GM12878 (cell line): ENCODE results near the gene MSL3B.

Experiments used
- ATAC-seq: fragments of 200-7000 bp; cut with Tn5 transposase; 3 replicates; pipeline ENCODE4 v1.9.1; 2020; ENCODE audit warnings: mild to moderate bottlenecking, moderate library complexity
- BruUV-seq: library from RNA; stranded (reverse); fragments of 400-500 nt; replicated peaks from 2 replicates; lab custom pipeline; 2021; lab: Mats Ljungman, UMichigan
- CTCF ChIA-PET: fragments of 300-600 bp; sonication (Branson Sonifier 250); formaldehyde crosslinking; extraction: SDS; loops from one replicate; lab custom pipeline; 2021; ENCODE audit warnings: inconsistent platforms; lab: Yijun Ruan, JAX
- POLR2A ChIA-PET: fragments of 350-600 bp; formaldehyde crosslinking; extraction: SDS; loops from one replicate; lab custom pipeline; 2021; ENCODE audit warnings: inconsistent platforms; lab: Charles Lee
- RAD21 ChIA-PET: fragments of 300-600 bp; sonication (Branson Sonifier 250); formaldehyde crosslinking; loops from one replicate; lab custom pipeline; 2023; ENCODE audit warnings: antibody characterized with exemption; ENCODE audit not compliant: unreplicated experiment; lab: Charles Lee
- SMC1A ChIA-PET: fragments of 300-600 bp; sonication (Branson Sonifier 250); formaldehyde crosslinking; loops from one replicate; lab custom pipeline; 2023; ENCODE audit not compliant: unreplicated experiment, uncharacterized antibody; lab: Charles Lee
- DNase-seq: peaks from one replicate; pipeline ENCODE4 v3.0.0-alpha.2; 2011; ENCODE audit warnings: low read depth, low spot score
- FAIRE-seq: peaks from 3 replicates; lab custom pipeline; 2011; peaks lifted over from hg19 to GRCh38; lab: Jason Lieb, UNC
- H2AFZ ChIP-seq: 2 replicates; pipeline ENCODE4 v1.6.0; 2011; ENCODE audit warnings: low read depth, low read length, control low read depth; ENCODE audit not compliant: control insufficient read depth
- H3K27ac ChIP-seq: 2 replicates; pipeline ENCODE4 v1.5.1; 2011; ENCODE audit warnings: control low read depth; ENCODE audit not compliant: control insufficient read depth, insufficient read depth
- H3K27me3 ChIP-seq, 2 experiments: replicated peaks in 1 of 2; 2 replicates each; pipeline versions ENCODE4 v1.6.0 to v1.6.1; 2011; ENCODE audit warnings: low read length in 1 of 2; ENCODE audit not compliant: control insufficient read depth in 2 of 2, insufficient read depth in 2 of 2
- H3K36me3 ChIP-seq, 2 experiments: 2 replicates each; pipeline ENCODE4 v1.5.1; 2011; ENCODE audit warnings: low read length in 1 of 2; ENCODE audit not compliant: control insufficient read depth in 2 of 2, insufficient read depth in 2 of 2
- H3K4me1 ChIP-seq: 2 replicates; pipeline ENCODE4 v1.6.1; 2011; ENCODE audit warnings: mild to moderate bottlenecking, low read length, moderate library complexity, mixed read lengths; ENCODE audit not compliant: control insufficient read depth, insufficient read depth
- H3K4me2 ChIP-seq: 2 replicates; pipeline ENCODE4 v1.6.0; 2011; ENCODE audit warnings: control low read depth; ENCODE audit not compliant: control insufficient read depth, insufficient read depth
- H3K4me3 ChIP-seq: fragments of 200-600 bp; sonication (generic); 2 replicates; pipeline ENCODE4 v1.5.1; 2016
- H3K79me2 ChIP-seq: 2 replicates; pipeline ENCODE4 v1.6.0; 2011; ENCODE audit warnings: low read length; ENCODE audit not compliant: control insufficient read depth, insufficient read depth
- H3K9ac ChIP-seq: 2 replicates; pipeline ENCODE4 v1.8.0; 2011; ENCODE audit warnings: low read length, control low read depth, mixed read lengths; ENCODE audit not compliant: control insufficient read depth, insufficient read depth
- H3K9me3 ChIP-seq: replicated peaks from 3 replicates; pipeline ENCODE4 v1.5.1; 2011; ENCODE audit warnings: mild to moderate bottlenecking, low read length; ENCODE audit not compliant: control insufficient read depth, insufficient read depth
- H4K20me1 ChIP-seq: 2 replicates; pipeline ENCODE4 v1.6.0; 2011; ENCODE audit not compliant: control insufficient read depth, insufficient read depth
- E2F4 ChIP-seq: IDR thresholded peaks from 2 replicates; pipeline ENCODE4 v1.6.1; 2012; ENCODE audit warnings: low read depth, low read length, improper control_type of control experiment
- MTA2 ChIP-seq: fragments of 450-650 bp; IDR thresholded peaks from 2 replicates; pipeline ENCODE4 v1.6.1; 2016; ENCODE audit warnings: low read depth, mild to moderate bottlenecking, moderate library complexity
- POU2F2 ChIP-seq: IDR thresholded peaks from 3 replicates; pipeline ENCODE4 v1.6.1; 2011; ENCODE audit warnings: low read depth, mild to moderate bottlenecking, low read length, borderline replicate concordance
- RELA ChIP-seq: fragments of 450-650 bp; IDR thresholded peaks from 2 replicates; pipeline ENCODE4 v1.8.0; 2014; ENCODE audit warnings: borderline replicate concordance; ENCODE audit not compliant: partially characterized antibody
- SKIL ChIP-seq: fragments of 450-650 bp; IDR thresholded peaks from 2 replicates; pipeline ENCODE4 v1.6.1; 2017; ENCODE audit warnings: mild to moderate bottlenecking, low read depth, inconsistent platforms; ENCODE audit not compliant: poor library complexity, severe bottlenecking
- SMAD1 ChIP-seq: fragments of 450-650 bp; IDR thresholded peaks from 2 replicates; pipeline ENCODE4 v1.6.1; 2018; ENCODE audit warnings: mild to moderate bottlenecking, low read depth; ENCODE audit not compliant: partially characterized antibody
- SREBF2 ChIP-seq: IDR thresholded peaks from 2 replicates; pipeline ENCODE4 v1.6.1; 2012; ENCODE audit warnings: mild to moderate bottlenecking, low read length
- TCF3 ChIP-seq: IDR thresholded peaks from 2 replicates; pipeline ENCODE4 v1.6.1; 2012; ENCODE audit warnings: low read depth, mild to moderate bottlenecking, low read length, borderline replicate concordance; ENCODE audit not compliant: insufficient read depth
- ZBTB40 ChIP-seq: fragments of 450-650 bp; IDR thresholded peaks from 2 replicates; pipeline ENCODE4 v1.6.1; 2016; ENCODE audit warnings: mild to moderate bottlenecking, moderate library complexity, borderline replicate concordance
- ZSCAN29 ChIP-seq: fragments of 450-650 bp; IDR thresholded peaks from 2 replicates; pipeline ENCODE4 v1.6.1; 2017; ENCODE audit warnings: mild to moderate bottlenecking, moderate library complexity
- WGBS: methylation state at CpG from one replicate; pipeline ENCODE4 v1.1.6; 2016; ENCODE audit warnings: low lambda C conversion rate; ENCODE audit not compliant: insufficient replicate concordance, insufficient coverage; ENCODE audit errors: missing lambda C conversion rate; 5-methylcytosine and 5-hydroxymethylcytosine counted together
- in situ Hi-C: fragments of 300-500 bp; cut with MboI; formaldehyde crosslinking; loops from 9 replicates; pipeline ENCODE4 v1.14.3; 2018; ENCODE audit warnings: mixed read lengths
- intact Hi-C: fragments of 100-400 bp; cut with micrococcal nuclease; formaldehyde crosslinking; loops from one replicate; pipeline ENCODE4 v1.14.2; 2022; ENCODE audit not compliant: unreplicated experiment
- TF ChIP-seq, protein P1 (sequence below): fragments of 450-650 bp; IDR thresholded peaks from 2 replicates; pipeline ENCODE4 v1.6.1; 2017; ENCODE audit warnings: antibody characterized with exemption, mild to moderate bottlenecking, moderate library complexity

The MSL3B gene

GRCh38 chr2:233832414-233832813 lies 35.8 kb downstream of the MSL3B start:
- no peaks in the 10 kb centered on the region for H3K27me3 ChIP-seq
- H3K79me2 ChIP-seq: peaks cover 2% of the 10 kb centered on the region
- no peak overlapping the region for H3K4me3 ChIP-seq
- H3K36me3 ChIP-seq: peaks cover 17 to 23% of the 10 kb centered on the region in 2 experiments; a peak in 3 of 4 replicates
- H3K4me1 ChIP-seq: no peaks in the 10 kb centered on the region
- SMC1A ChIA-PET: no interaction called here
- H3K4me2 ChIP-seq: no peak overlapping the region
- ATAC-seq (no peak), DNase-seq (no peak), FAIRE-seq (no peak)
- no peak overlapping the region for H2AFZ ChIP-seq
- WGBS: 61% methylated on average over 9 of the region's 9 CpGs
- no peaks in the 10 kb centered on the region for H3K9me3 ChIP-seq
- RAD21 ChIA-PET: interaction anchor here (0.6 kb wide), 2 partner anchors 776 to 1129 kb away, joined by 3 to 4 read pairs; no protein-coding TSS in a partner anchor
- CTCF ChIA-PET: interaction anchor here (0.6 to 1.5 kb wide), 3 partner anchors 25 to 1155 kb away, joined by 3 to 4 read pairs (median 3); no protein-coding TSS in a partner anchor
- in situ Hi-C loops: no loop called here
- POLR2A ChIA-PET: no interaction called here
- intact Hi-C loops: no loop called here
- H3K27ac ChIP-seq: no peak overlapping the region
- H3K9ac ChIP-seq: no peak overlapping the region
- H4K20me1 ChIP-seq: no peaks in the 10 kb centered on the region
- no TSS peak for BruUV-seq
- no peak for TF ChIP-seq SREBF2
- no peak for TF ChIP-seq SKIL
- no peak for TF ChIP-seq RELA
- TF ChIP-seq POU2F2: no peak
- no peak for TF ChIP-seq MTA2
- no peak for TF ChIP-seq ZBTB40
- no peak for TF ChIP-seq SMAD1
- TF ChIP-seq TCF3: no peak
- TF ChIP-seq, protein P1, sequence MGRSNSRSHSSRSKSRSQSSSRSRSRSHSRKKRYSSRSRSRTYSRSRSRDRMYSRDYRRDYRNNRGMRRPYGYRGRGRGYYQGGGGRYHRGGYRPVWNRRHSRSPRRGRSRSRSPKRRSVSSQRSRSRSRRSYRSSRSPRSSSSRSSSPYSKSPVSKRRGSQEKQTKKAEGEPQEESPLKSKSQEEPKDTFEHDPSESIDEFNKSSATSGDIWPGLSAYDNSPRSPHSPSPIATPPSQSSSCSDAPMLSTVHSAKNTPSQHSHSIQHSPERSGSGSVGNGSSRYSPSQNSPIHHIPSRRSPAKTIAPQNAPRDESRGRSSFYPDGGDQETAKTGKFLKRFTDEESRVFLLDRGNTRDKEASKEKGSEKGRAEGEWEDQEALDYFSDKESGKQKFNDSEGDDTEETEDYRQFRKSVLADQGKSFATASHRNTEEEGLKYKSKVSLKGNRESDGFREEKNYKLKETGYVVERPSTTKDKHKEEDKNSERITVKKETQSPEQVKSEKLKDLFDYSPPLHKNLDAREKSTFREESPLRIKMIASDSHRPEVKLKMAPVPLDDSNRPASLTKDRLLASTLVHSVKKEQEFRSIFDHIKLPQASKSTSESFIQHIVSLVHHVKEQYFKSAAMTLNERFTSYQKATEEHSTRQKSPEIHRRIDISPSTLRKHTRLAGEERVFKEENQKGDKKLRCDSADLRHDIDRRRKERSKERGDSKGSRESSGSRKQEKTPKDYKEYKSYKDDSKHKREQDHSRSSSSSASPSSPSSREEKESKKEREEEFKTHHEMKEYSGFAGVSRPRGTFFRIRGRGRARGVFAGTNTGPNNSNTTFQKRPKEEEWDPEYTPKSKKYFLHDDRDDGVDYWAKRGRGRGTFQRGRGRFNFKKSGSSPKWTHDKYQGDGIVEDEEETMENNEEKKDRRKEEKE: no peak
- TF ChIP-seq ZSCAN29: no peak
- TF ChIP-seq E2F4: no peak
